Astrocyte (in vitro differentiated cells and primary cell): ENCODE measurements around the gene SDHC.

Experiments
- CTCF ChIP-seq: IDR thresholded peaks from 2 replicates; pipeline ENCODE4 v1.5.1; 2011; ENCODE audit warnings: low read depth, mild to moderate bottlenecking, inconsistent platforms, low read length, moderate library complexity; ENCODE audit not compliant: insufficient read depth
- EZH2 ChIP-seq: IDR thresholded peaks from 2 replicates; pipeline ENCODE4 v1.6.1; 2012; ENCODE audit warnings: mild to moderate bottlenecking, low read length, inconsistent platforms; ENCODE audit not compliant: insufficient read depth

DNA sequence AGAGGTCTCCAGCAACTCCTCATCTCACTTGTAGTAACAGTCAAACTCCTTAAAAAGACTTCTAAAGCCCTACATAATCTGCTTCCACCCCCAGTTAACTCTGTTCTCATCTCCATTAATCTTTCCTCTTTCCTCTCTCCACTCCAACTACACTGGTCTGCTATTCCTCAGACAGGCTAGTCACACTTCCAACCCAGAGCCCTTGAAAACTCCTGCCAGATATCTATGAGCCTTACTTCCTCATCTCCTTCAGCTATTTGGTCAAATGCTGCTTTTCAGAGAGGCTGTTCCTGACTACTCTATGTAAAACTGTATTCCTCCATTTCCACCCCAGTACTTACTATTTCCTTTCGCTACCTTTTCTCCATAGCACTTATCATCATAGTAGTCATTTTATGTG is 31.2 kb upstream of the SDHC start:
- no peak for TF ChIP-seq CTCF
- TF ChIP-seq EZH2: no peak
